Mucosa of descending colon (tissue), 3 donors: ENCODE data around the gene DPEP3. TPM values are rescaled to one million over a fixed set of nuclear protein-coding genes. Genes with fewer than 3 reads are reported as not detected.
"Not testable (repeated sequence)": the region's sequence is repeated elsewhere in the genome, so short reads cannot be mapped to it uniquely, and the experiment has no call there.

Experiments
- ATAC-seq: fragments of 200-7000 bp; cut with Tn5 transposase; one replicate; pipeline ENCODE4 v1.9.1; 2020; ENCODE audit warnings: mild to moderate bottlenecking, moderate library complexity
- DNase-seq, 3 donors: peaks; one replicate each; pipeline ENCODE4 v3.0.0-alpha.2; 2020
- H3K36me3 ChIP-seq: fragments of 200-600 bp; one replicate; pipeline ENCODE4 v1.8.0; 2021; ENCODE audit warnings: low read depth, mild to moderate bottlenecking
- H3K4me1 ChIP-seq: fragments of 200-600 bp; one replicate; pipeline ENCODE4 v1.8.0; 2021; ENCODE audit warnings: low read depth, mild to moderate bottlenecking
- H3K4me3 ChIP-seq: fragments of 200-600 bp; one replicate; pipeline ENCODE4 v1.8.0; 2021; ENCODE audit warnings: mild to moderate bottlenecking
- H3K9me3 ChIP-seq: fragments of 200-600 bp; one replicate; pipeline ENCODE4 v1.8.0; 2021; ENCODE audit warnings: mild to moderate bottlenecking
- CTCF ChIP-seq: fragments of 200-600 bp; IDR thresholded peaks from one replicate; pipeline ENCODE4 v1.8.0; 2022; ENCODE audit warnings: antibody characterized with exemption, mild to moderate bottlenecking
- intact Hi-C, 2 donors: fragments of 100-400 bp; cut with DNase I in 1 of 2; cut with micrococcal nuclease in 1 of 2; formaldehyde crosslinking; loops; one replicate each; pipeline versions ENCODE4 v1.11.0 to v1.11.1; 2022; cut with DNase I, micrococcal nuclease
- total RNA-seq, 3 donors: library from RNA; stranded (reverse); fragmentation: NEBNext Ultra II Directional in 2 of 3; extraction: Animal tissue kit (Norgen Biotek cat#: 25700) in 2 of 3; gene quantifications; one replicate each; pipeline versions ENCODE4 v1.2.1 to v1.2.4, GENCODE V29; 2021 to 2023
- donor health status: DM: no; HTN: no; CAD: no; lungs with moderate emphysema.
- donor health status: DM: no; HTN: no; CAD: no.
- donor health status: DM: no; HTN: yes; CAD: no.

Gene DPEP3
- total RNA-seq, 3 donors from 2014 or later: not detected

DNA sequence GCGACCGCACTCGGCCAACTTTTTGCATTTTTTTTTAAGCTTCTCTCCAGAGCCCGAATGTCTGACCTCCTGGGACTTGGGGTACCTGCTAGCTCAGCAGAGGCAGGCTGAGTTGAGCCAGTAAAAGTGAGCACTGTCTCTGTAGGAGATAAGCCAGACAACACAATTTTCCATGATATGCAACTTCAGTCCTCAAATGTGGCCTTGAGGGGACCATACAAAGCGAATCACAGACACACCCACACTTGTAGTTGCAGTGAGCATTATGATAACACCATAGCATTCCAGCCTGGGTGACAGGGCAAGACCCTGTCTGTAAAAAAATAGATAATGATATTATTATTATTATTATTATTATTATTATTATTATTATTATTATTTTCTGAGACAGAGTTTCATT lies 16.4 kb upstream of the DPEP3 start:
- Histone ChIP-seq H3K9me3 (no peaks in the 10 kb centered on the region), H3K4me1 (peaks cover 12% of the 10 kb centered on the region), H3K4me3 (no peak overlapping the region), H3K36me3 (no peaks in the 10 kb centered on the region)
- TF ChIP-seq CTCF: no peak
- DNase-seq: no peak
- ATAC-seq: no peak
- intact Hi-C loops: no loop called here

GRCh38 chr16:67995423-67995822 lies 15.1 kb upstream of the DPEP3 start:
- TF ChIP-seq CTCF: no peak
- no peaks in the 10 kb centered on the region for H3K36me3 ChIP-seq
- no peak for ATAC-seq
- peaks cover 12% of the 10 kb centered on the region for H3K4me1 ChIP-seq
- H3K9me3 ChIP-seq: no peaks in the 10 kb centered on the region
- no peak for DNase-seq
- intact Hi-C loops: no loop called here
- no peak overlapping the region for H3K4me3 ChIP-seq

- H3K9me3 ChIP-seq, intact Hi-C loops, DNase-seq, H3K36me3 ChIP-seq, H3K4me3 ChIP-seq: not testable (repeated sequence)
- ATAC-seq: peak; percentile 9
- peaks cover 12% of the 10 kb centered on the region for H3K4me1 ChIP-seq
Measured at GRCh38 chr16:67994040-67994408, 13.7 kb upstream of the DPEP3 start.

DNA sequence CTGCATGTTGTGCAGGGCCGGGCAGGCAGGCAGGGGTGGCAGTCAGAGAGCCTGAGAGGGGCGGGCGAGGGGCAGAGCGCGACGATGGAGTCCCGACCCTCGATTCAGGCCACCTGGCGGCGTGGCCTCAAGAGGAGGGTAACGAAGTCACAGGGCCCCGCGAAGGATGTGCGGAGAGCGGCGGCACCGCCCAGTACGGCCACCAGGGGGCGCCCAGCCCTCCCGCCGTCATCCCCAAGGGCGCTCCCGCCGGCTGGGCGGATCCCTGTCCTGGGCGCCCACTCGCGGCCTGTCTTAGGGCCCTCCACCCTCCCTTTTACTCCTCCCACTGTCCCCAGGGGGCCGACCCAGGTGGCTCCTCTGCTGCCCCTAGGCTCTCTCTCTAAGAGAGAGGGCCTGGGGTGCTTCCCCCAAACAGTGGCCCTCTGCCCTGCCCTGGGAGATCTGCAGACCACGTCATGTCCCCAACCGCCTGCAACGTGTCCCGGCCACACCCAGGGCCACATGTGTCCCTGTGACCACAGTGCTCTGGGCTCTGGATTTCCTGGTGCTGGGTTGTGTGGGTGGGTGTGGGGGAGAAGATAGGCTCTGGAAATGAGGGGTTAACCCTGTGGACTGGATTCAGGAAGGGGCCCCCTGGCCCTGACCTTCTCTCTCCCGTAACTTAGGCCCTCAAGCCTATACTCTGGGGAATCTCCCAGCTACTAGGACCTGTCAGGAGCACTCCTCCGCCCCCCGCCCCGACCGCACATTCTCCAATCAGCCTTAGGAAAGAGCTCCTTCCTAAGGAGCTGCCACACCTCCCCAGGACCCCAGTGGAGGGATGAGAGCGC lies 13.1 kb upstream of the DPEP3 start:
- H3K36me3 ChIP-seq: no peaks in the 10 kb centered on the region
- DNase-seq (peak; percentile 83 to 89 (median 87)), ATAC-seq (peak; percentile 97)
- intact Hi-C loops: no loop called here
- no peak overlapping the region for H3K4me3 ChIP-seq
- TF ChIP-seq CTCF: peak; percentile 96
- H3K9me3 ChIP-seq: no peaks in the 10 kb centered on the region
- peaks cover 12% of the 10 kb centered on the region for H3K4me1 ChIP-seq

DNA sequence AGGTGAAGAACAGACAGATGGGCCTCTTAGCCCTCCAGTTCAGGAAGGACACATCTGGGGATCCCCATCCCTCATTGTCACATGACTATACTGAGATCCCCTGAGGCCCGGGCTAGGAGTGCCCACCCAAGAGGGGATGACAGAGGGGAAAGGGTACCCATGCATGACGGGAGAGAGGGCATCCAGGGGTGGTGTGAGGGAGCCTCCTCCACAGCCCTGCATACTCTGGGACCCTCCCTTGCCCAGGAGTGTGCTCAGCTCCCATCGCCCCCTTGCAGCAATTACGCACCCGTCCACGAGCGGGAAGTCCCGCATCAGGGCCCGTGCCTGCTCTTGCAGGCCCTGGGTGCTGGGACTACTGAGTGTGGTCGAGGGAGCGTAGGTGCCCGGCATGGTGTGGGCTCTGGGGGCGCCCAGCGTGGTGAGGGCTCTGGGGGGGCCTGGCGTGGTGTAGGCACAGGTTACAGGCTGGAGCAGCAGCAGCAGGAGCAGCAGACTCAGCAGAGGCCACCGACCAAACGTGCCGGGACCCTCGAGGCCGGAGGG lies 12.4 kb upstream of the DPEP3 start:
- intact Hi-C loops: no loop called here
- H3K4me3 ChIP-seq: no peak overlapping the region
- no peak for ATAC-seq

More for the DNA sequence above, 12.4 kb upstream of the DPEP3 start:
- Histone ChIP-seq H3K4me1 (peaks cover 12% of the 10 kb centered on the region), H3K36me3 (no peaks in the 10 kb centered on the region), H3K9me3 (no peaks in the 10 kb centered on the region)
- TF ChIP-seq CTCF: no peak
- no peak for DNase-seq
